Measurements from ENCODE around the gene TGFA. TPM values are rescaled to one million over a fixed set of nuclear protein-coding genes. Genes with fewer than 3 reads are reported as not detected.
A peak's percentile ranks its signal among the peaks of the same experiment; 100 is the strongest.

TGFA gene
- total and polyA plus RNA-seq, 2 donors from 2014 or later = 8.3 to 30.8 TPM

DNA sequence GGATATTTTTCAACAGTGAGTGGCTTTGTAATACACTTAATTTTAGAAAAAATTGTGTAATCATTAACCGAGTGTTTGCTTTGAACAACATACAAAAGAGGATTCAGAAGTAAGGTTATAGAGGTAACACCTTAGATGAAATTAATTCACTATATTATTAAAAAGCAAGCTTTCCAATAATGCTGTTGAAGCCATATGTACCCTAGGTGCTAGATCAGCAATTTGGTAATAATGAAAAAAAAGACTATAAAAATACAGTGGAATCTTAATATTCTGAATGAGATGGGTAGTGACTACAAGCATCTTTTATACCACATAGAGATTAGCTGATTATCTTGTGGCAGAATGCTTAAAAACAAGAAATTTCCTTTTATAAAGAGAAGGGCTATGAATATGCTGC, 136.6 kb downstream of the TGFA start:
- Histone ChIP-seq H3K27ac (ENCODE audit: low read depth in 2 of 2, low read length in 2 of 2) (no peak overlapping the region), H3K27me3 (ENCODE audit: control insufficient read depth, insufficient read depth, low read length) (no peaks in the 10 kb centered on the region), H3K36me3 (ENCODE audit: control insufficient read depth in 2 of 3, insufficient read depth in 3 of 3, low read length in 3 of 3) (no peaks in the 10 kb centered on the region), H3K9ac (ENCODE audit: low read length in 3 of 3) (no peak overlapping the region), H3K9me3 (ENCODE audit: control insufficient read depth in 2 of 3, insufficient read depth in 1 of 3, low read length in 3 of 3) (no peaks in the 10 kb centered on the region), H3K4me3 (ENCODE audit: low read length in 3 of 3) (no peak overlapping the region), H3K4me1 (ENCODE audit: control insufficient read depth in 2 of 3, insufficient read depth in 2 of 3, low read depth in 1 of 3, low read length in 3 of 3) (peaks cover 0 to 5% (median 0%) of the 10 kb centered on the region in 3 donors)
- FAIRE-seq (no peak), DNase-seq (no peak)
- no peak for TF ChIP-seq CTCF (IDR thresholded peaks at IDR 0.05; ENCODE audit: borderline replicate concordance, extremely low read depth, insufficient read depth)
- intact Hi-C loops (cut with DNase I) = no loop called here

DNA sequence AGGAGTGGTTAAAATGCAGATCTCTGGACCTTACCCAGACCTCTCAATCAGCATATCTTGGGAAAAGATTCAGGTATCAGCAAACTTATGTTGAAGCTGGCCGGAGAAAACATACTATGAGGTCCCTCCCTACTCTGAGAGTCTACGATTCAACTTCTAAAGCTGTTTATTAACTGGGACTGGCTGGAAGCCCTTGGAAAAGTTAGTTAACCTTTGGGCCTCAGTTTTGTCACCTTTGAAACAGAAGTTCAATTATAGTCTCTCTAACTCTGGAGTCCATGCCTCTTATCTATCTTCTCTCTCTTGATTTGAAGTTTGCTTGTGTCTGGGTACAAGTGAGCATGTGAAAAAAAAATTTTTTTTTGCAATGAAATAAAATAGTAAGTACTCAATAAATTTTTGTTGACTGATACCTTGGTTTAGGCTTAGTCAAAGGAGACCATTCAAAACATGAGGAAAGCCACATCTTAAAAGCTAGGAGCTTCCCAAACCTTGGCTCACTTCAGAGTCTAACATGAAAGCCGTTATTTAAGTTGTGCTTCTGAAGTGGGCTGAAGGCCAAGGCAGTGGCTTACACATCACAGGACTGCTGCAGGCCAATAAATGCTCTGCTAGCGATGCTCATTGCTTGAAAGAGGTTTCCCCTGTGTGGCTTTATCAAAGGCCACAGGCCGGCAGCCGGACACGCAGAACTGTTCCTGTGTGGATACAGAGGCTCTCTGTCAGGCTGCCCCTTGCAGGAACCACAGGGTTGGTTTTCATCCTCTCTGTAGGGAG, 141.1 kb downstream of the TGFA start:
- intact Hi-C loops (cut with DNase I) = no loop called here
- no peak overlapping the region for H3K9ac ChIP-seq (ENCODE audit: low read length in 3 of 3)
- DNase-seq (peak in 2 of 5 donors; percentile 15 to 39), FAIRE-seq (peak; percentile 32)
- TF ChIP-seq CTCF (IDR thresholded peaks at IDR 0.05; ENCODE audit: borderline replicate concordance, extremely low read depth, insufficient read depth) = no peak
- H3K9me3 ChIP-seq (ENCODE audit: control insufficient read depth in 2 of 3, insufficient read depth in 1 of 3, low read length in 3 of 3) = no peaks in the 10 kb centered on the region
- H3K27me3 ChIP-seq (ENCODE audit: control insufficient read depth, insufficient read depth, low read length) = no peaks in the 10 kb centered on the region
- H3K4me3 ChIP-seq (ENCODE audit: low read length in 3 of 3) = peak overlapping the region in 1 of 3 donors; percentile 29
- peaks cover 0 to 5% (median 0%) of the 10 kb centered on the region in 3 donors for H3K4me1 ChIP-seq (ENCODE audit: control insufficient read depth in 2 of 3, insufficient read depth in 2 of 3, low read depth in 1 of 3, low read length in 3 of 3)
- no peak overlapping the region for H3K27ac ChIP-seq (ENCODE audit: low read depth in 2 of 2, low read length in 2 of 2)
- no peaks in the 10 kb centered on the region for H3K36me3 ChIP-seq (ENCODE audit: control insufficient read depth in 2 of 3, insufficient read depth in 3 of 3, low read length in 3 of 3)

DNA sequence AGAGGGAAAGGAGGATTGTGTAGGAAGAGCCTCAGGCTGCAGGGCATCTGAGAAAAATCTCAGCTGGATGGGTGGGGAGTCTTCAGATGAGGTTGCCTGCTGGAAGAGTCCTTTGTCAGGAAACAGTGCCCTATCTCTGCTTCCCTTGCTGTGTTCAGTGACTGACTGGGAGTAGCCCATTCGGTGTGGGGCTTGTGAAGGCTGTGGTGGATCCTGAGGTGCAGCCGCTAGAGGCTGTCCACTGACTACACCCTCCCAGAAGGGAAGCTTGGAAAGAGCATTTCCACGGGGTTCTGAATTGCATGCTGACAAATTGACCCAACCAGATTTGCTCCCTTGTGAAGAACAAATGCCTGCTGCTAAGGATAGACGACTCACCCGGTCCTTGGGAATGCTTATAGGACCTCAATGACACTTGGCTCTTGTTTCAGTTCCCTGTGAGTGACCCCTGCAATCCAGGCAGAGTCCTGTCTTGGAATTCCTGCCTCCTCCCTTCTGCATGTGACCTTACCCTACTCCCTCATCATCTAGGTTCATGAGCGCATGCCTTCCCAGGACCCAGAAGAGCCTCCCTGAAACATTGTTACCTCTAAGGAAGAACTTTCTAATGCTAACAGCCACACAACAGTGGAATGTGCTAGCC, 142.0 kb downstream of the TGFA start:
- intact Hi-C loops (cut with DNase I) = no loop called here
- H3K4me1 ChIP-seq (ENCODE audit: control insufficient read depth in 2 of 3, insufficient read depth in 2 of 3, low read depth in 1 of 3, low read length in 3 of 3) = peaks cover 0 to 5% (median 0%) of the 10 kb centered on the region in 3 donors
- FAIRE-seq = no peak

More for the DNA sequence above, 142.0 kb downstream of the TGFA start:
- Histone ChIP-seq H3K27me3 (ENCODE audit: control insufficient read depth, insufficient read depth, low read length) (no peaks in the 10 kb centered on the region), H3K36me3 (ENCODE audit: control insufficient read depth in 2 of 3, insufficient read depth in 3 of 3, low read length in 3 of 3) (no peaks in the 10 kb centered on the region), H3K9ac (ENCODE audit: low read length in 3 of 3) (no peak overlapping the region), H3K4me3 (ENCODE audit: low read length in 3 of 3) (peak overlapping the region in 1 of 3 donors; percentile 29), H3K9me3 (ENCODE audit: control insufficient read depth in 2 of 3, insufficient read depth in 1 of 3, low read length in 3 of 3) (no peaks in the 10 kb centered on the region), H3K27ac (ENCODE audit: low read depth in 2 of 2, low read length in 2 of 2) (no peak overlapping the region)
- TF ChIP-seq CTCF (IDR thresholded peaks at IDR 0.05; ENCODE audit: borderline replicate concordance, extremely low read depth, insufficient read depth) = no peak
- peak in 1 of 5 donors; percentile 20 for DNase-seq

All from kidney (tissue), 14 donors.